ENCODE data around the gene KLK10. TPM values are rescaled to one million over a fixed set of nuclear protein-coding genes. Genes with fewer than 3 reads are reported as not detected.
"Not testable (repeated sequence)": the region's sequence is repeated elsewhere in the genome, so short reads cannot be mapped to it uniquely, and the experiment has no call there.

KLK10 gene
- total and polyA plus RNA-seq, 2 donors, result 0.33 TPM; not detected in 1

DNA sequence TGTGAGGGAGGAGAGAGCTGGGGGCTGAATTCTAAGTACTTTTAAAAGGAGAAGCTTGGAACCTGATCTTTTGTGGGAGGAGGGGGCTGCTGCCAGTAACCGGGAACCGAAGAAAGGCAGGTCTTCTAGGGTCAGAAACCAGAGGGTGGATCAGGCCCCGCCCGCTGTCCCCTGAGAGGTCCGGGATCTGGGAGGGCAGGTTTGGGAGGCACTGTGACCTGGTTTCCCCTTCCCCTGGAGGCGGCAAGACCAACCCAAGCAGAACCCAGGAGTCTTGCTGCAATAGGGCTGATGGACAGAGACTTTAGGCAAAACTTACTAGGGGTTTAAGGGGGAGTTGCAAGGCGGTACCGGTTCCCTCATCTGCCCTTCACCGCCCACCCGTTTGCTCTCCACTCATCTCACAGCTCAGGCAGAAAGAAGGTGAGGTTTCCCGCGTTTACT, 17.4 kb downstream of the KLK10 start:
- WGBS, result 32% methylated on average over 12 of the region's 12 CpGs
- Histone ChIP-seq H3K4me1 (ENCODE audit: insufficient read depth) (no peaks in the 10 kb centered on the region), H3K27ac (ENCODE audit: low read depth) (no peak overlapping the region), H3K36me3 (ENCODE audit: insufficient read depth) (no peaks in the 10 kb centered on the region), H3K4me3 (ENCODE audit: low read depth, low read length) (no peak overlapping the region)
- DNase-seq (ENCODE audit: extremely low spot score), result no peak

- DNase-seq (ENCODE audit: extremely low spot score), result no peak
- H3K4me3 ChIP-seq (ENCODE audit: low read depth, low read length), result no peak within 1 kb of the TSS
- WGBS, result 26% methylated on average over 7 of the region's 7 CpGs
- H3K4me1 ChIP-seq (ENCODE audit: insufficient read depth), result no peaks in the 10 kb centered on the region
- no peak within 1 kb of the TSS for H3K27ac ChIP-seq (ENCODE audit: low read depth)
- no peaks in the 10 kb centered on the region for H3K36me3 ChIP-seq (ENCODE audit: insufficient read depth)
Observed at GRCh38 chr19:51001515-51001914, 18.0 kb downstream of the KLK10 start, which contains the start of gene KLK8. Gene KLK8 (minus strand): TSS chr19:51001604. CDS start chr19:51001167, 437 bp downstream.

DNA sequence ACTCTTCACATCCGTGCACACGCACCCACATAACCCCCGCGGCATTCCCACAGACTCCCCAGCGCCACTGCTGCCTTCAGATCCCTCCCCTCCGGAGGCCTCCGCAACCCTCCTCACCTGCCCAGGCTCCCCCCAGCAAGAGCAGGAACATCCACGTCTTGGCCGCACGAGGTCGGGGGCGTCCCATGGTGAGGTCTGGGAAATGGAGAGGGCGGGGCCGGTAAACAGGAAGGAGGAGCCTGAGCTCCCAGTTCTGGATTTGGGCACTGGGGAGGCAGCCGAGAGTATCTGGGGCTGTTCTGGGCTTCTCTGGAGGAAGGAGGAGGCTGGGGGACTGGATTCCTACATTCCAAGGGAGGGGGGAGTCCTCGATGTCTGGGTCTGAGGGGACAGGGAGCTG, 18.5 kb downstream of the KLK10 start:
- Histone ChIP-seq H3K27ac (ENCODE audit: low read depth) (no peak overlapping the region), H3K36me3 (ENCODE audit: insufficient read depth) (no peaks in the 10 kb centered on the region), H3K4me3 (ENCODE audit: low read depth, low read length) (no peak overlapping the region), H3K4me1 (ENCODE audit: insufficient read depth) (no peaks in the 10 kb centered on the region)
- DNase-seq (ENCODE audit: extremely low spot score), result no peak
- 28% methylated on average over 16 of the region's 16 CpGs for WGBS

DNA sequence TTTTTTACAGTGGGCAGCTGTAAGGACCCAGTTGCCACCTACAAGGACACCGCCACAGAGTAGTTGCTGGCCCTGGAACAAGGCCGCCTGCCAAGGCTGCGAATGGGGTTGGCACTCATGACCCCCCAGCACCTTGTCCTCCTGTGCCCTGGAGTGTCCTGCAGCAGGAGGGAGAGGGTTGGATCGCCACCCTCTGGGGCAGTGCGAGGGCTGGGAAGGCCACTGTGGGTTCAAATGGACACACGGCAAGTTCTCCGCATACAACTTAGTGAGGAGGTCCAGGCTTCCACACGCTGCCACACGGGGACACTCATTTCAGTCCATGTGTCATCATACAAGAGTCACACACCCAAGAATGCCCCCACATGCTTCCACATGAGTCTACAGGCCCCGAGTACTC, 19.1 kb downstream of the KLK10 start:
- WGBS, result 90% methylated on average over 10 of the region's 10 CpGs
- Histone ChIP-seq H3K4me1 (ENCODE audit: insufficient read depth) (no peaks in the 10 kb centered on the region), H3K36me3 (ENCODE audit: insufficient read depth) (no peaks in the 10 kb centered on the region), H3K4me3 (ENCODE audit: low read depth, low read length) (no peak overlapping the region), H3K27ac (ENCODE audit: low read depth) (no peak overlapping the region)
- DNase-seq (ENCODE audit: extremely low spot score), result no peak

DNA sequence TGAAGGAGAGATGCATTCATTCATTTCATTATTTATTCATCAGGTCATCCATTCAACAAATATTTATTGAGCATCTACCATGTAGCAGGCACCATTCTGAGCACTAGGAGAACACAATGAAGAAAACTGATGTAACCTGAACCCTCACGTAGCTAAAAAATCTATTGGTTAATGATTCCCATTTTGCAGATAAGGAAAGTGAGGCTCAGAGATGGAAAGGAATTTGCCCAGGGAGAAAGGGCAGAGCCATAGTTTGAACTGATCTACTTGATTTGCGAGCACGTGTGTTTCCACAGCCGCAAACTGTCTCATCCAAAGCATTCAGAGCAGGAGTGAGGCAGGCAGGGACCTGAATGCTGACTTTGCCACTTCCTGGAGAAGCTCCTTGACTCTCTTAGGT, 20.8 kb downstream of the KLK10 start:
- no peak for DNase-seq (ENCODE audit: extremely low spot score)
- 71% methylated on average over 4 of the region's 4 CpGs for WGBS
- no peak overlapping the region for H3K4me3 ChIP-seq (ENCODE audit: low read depth, low read length)
- no peaks in the 10 kb centered on the region for H3K36me3 ChIP-seq (ENCODE audit: insufficient read depth)
- H3K4me1 ChIP-seq (ENCODE audit: insufficient read depth), result no peaks in the 10 kb centered on the region
- H3K27ac ChIP-seq (ENCODE audit: low read depth), result no peak overlapping the region

GRCh38 chr19:50998061-50998460, 21.4 kb downstream of the KLK10 start:
- Histone ChIP-seq H3K4me1 (ENCODE audit: insufficient read depth) (no peaks in the 10 kb centered on the region), H3K4me3 (ENCODE audit: low read depth, low read length) (no peak overlapping the region), H3K36me3 (ENCODE audit: insufficient read depth) (no peaks in the 10 kb centered on the region), H3K27ac (ENCODE audit: low read depth) (no peak overlapping the region)
- whole genome bisulfite sequencing, result 63% methylated on average over 5 of the region's 5 CpGs
- no peak for DNase-seq (ENCODE audit: extremely low spot score)

- no peak overlapping the region for H3K27ac ChIP-seq (ENCODE audit: low read depth)
- no peaks in the 10 kb centered on the region for H3K36me3 ChIP-seq (ENCODE audit: insufficient read depth)
- DNase-seq (ENCODE audit: extremely low spot score), result no peak
- WGBS, result 71% methylated on average over 2 of the region's 2 CpGs
- no peaks in the 10 kb centered on the region for H3K4me1 ChIP-seq (ENCODE audit: insufficient read depth)
- H3K4me3 ChIP-seq (ENCODE audit: low read depth, low read length), result no peak overlapping the region
Observed at GRCh38 chr19:50994129-50994528, 25.4 kb downstream of the KLK10 start.

- no peak overlapping the region for H3K4me3 ChIP-seq (ENCODE audit: low read depth, low read length)
- whole genome bisulfite sequencing, result 68% methylated on average over 2 of the region's 2 CpGs
- no peaks in the 10 kb centered on the region for H3K4me1 ChIP-seq (ENCODE audit: insufficient read depth)
- no peak overlapping the region for H3K27ac ChIP-seq (ENCODE audit: low read depth)
- DNase-seq (ENCODE audit: extremely low spot score), result no peak
- no peaks in the 10 kb centered on the region for H3K36me3 ChIP-seq (ENCODE audit: insufficient read depth)
Observed at GRCh38 chr19:50992666-50993035, 26.9 kb downstream of the KLK10 start.

DNA sequence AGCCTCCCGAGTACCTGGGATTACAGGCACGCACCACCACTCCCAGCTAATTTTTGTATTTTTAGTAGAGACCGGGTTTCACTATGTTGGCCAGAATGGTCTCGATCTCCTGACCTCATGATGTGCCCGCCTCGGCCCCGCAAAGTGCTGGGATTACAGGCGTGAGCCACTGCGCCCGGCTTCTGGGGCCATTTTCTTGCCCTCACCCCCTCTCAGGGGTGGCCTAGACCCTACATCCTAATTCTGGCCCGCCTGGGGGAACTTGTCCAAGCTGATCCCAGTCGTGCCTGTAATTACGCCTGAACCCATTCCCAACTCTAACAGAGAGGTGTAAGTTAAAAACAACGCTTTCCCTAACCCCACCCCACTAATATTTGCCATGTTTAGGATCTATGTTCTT, 35.1 kb downstream of the KLK10 start:
- not testable (repeated sequence) for DNase-seq (ENCODE audit: extremely low spot score); H3K27ac ChIP-seq (ENCODE audit: low read depth); H3K36me3 ChIP-seq (ENCODE audit: insufficient read depth); H3K4me3 ChIP-seq (ENCODE audit: low read depth, low read length); H3K4me1 ChIP-seq (ENCODE audit: insufficient read depth)
- WGBS, result 83% methylated on average over 14 of the region's 14 CpGs

DNA sequence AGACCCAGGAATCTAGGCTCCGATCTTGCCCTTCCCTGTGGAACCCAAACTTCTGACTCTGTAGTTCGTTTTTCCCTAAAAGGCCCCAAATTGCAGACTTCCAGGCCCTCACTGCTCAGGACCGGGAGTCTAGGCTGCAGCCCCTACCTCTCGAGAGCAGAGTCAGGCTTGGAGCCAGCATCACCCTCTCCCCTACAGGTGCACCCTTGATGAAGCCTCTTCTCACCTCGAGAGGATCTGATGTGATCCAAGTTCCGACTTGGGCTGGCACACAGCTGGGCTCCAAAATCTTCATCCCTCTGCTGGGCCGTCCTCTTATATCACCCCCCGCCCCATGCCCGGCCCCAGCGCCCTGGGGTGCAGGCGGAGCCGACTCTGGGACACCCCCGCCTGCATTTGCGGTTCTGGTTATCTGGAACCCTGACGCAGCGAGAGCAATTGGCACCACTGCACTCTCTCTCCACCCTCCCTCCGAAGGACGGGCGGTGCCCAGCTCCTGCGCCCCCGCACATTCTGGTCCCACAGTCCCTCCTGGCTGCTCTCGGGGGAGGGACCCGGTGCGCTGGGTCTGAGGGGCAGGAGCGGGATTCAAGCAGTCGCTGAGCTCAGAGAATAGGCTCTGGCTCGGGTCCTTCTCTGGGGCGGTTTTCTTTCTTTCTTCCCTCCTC, 35.8 kb downstream of the KLK10 start, which contains the start of gene KLK7:
Gene KLK7 (minus strand): TSS at position 293 of the 668 bp plus-strand sequence. CDS start 1,518 bp downstream, outside the sequence.
- no peak for DNase-seq (ENCODE audit: extremely low spot score)
- H3K27ac ChIP-seq (ENCODE audit: low read depth), result no peak within 1 kb of the TSS
- 15% methylated on average over 28 of the region's 28 CpGs for WGBS
- no peaks in the 10 kb centered on the region for H3K36me3 ChIP-seq (ENCODE audit: insufficient read depth)
- no peak within 1 kb of the TSS for H3K4me3 ChIP-seq (ENCODE audit: low read depth, low read length)
- no peaks in the 10 kb centered on the region for H3K4me1 ChIP-seq (ENCODE audit: insufficient read depth)

GRCh38 chr19:50982186-50982585, 37.3 kb downstream of the KLK10 start:
- Histone ChIP-seq H3K36me3 (ENCODE audit: insufficient read depth) (no peaks in the 10 kb centered on the region), H3K4me3 (ENCODE audit: low read depth, low read length) (no peak overlapping the region), H3K27ac (ENCODE audit: low read depth) (no peak overlapping the region), H3K4me1 (ENCODE audit: insufficient read depth) (no peaks in the 10 kb centered on the region)
- DNase-seq (ENCODE audit: extremely low spot score), result no peak
- 77% methylated on average over 4 of the region's 4 CpGs for WGBS

DNA sequence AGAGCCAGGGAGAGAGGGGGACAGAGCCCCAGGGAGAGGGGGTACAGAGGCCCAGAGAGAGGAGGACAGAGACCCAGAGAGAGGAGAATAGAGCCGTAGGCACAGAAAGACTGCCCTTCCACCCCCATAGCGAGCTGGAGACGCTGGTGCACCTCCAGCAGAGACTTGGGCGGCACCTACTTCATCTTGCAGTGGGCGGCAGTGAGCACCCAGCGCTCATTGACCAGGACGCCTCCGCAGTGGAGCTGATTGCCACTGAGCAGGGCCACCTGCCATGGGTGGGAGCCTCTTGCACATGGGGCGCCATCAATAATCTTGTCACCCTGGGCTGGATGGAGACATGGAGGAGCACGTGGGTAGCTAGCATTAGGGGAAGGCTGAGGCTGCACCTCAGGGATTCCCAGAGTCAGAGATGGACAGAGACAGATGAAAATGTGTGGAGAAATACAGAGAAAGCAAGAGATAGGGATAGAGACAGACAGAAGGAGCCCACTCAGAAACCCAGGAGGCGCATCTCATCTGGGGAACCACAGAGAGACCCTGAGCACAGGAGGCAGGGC, 37.8 kb downstream of the KLK10 start:
- H3K4me1 ChIP-seq (ENCODE audit: insufficient read depth), result no peaks in the 10 kb centered on the region
- no peaks in the 10 kb centered on the region for H3K36me3 ChIP-seq (ENCODE audit: insufficient read depth)
- no peak overlapping the region for H3K27ac ChIP-seq (ENCODE audit: low read depth)
- H3K4me3 ChIP-seq (ENCODE audit: low read depth, low read length), result no peak overlapping the region
- DNase-seq (ENCODE audit: extremely low spot score), result no peak
- WGBS, result 61% methylated on average over 11 of the region's 11 CpGs

DNA sequence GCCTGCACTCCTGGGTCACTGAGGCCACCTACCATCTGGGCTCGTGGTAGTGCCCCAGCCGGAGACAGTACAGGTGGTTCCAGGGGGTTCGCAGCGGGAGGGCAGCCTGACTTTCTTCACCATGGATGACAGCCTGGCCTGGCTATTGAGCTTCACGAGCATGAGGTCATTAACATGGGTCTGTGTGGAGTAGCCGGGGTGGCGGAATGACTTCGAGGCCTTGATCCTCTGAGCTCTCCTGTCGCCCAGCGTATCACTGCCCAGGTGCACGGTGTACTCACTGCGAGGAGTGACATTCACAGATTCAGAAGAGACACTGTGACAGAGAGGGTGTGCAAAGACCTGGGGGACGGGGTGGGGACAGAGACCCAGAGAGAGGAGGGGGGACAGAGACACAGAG, 39.3 kb downstream of the KLK10 start:
- no peaks in the 10 kb centered on the region for H3K4me1 ChIP-seq (ENCODE audit: insufficient read depth)
- no peaks in the 10 kb centered on the region for H3K36me3 ChIP-seq (ENCODE audit: insufficient read depth)
- H3K27ac ChIP-seq (ENCODE audit: low read depth), result no peak overlapping the region
- DNase-seq (ENCODE audit: extremely low spot score), result no peak
- WGBS, result 47% methylated on average over 13 of the region's 13 CpGs
- no peak overlapping the region for H3K4me3 ChIP-seq (ENCODE audit: low read depth, low read length)

GRCh38 chr19:50979758-50980157, 39.8 kb downstream of the KLK10 start:
- Histone ChIP-seq H3K4me3 (ENCODE audit: low read depth, low read length) (no peak overlapping the region), H3K27ac (ENCODE audit: low read depth) (no peak overlapping the region), H3K4me1 (ENCODE audit: insufficient read depth) (no peaks in the 10 kb centered on the region), H3K36me3 (ENCODE audit: insufficient read depth) (no peaks in the 10 kb centered on the region)
- no peak for DNase-seq (ENCODE audit: extremely low spot score)
- WGBS, result 18% methylated on average over 8 of the region's 8 CpGs

Data from urinary bladder (tissue), 4 donors.